Activated CD4-positive, alpha-beta T cell treated with anti-CD3 and anti-CD28 coated beads, Interleukin-2, Interleukin-4, amounts not matched to agents 100 ng/mL and 50 ng/mL, durations not matched to agents 16 hours and 8 hours (primary cell): Measurements from ENCODE around the gene RALY.

ENCODE experiments used
- DNase-seq: peaks from one replicate; pipeline ENCODE4 v3.0.0-alpha.2; 2020; ENCODE audit warnings: low spot score

Gene RALY

GRCh38 chr20:34047010-34047687, 53.4 kb downstream of the RALY start:
- no peak for DNase-seq

- DNase-seq, result no peak
These were observed 54.2 kb downstream of the RALY start for GRCh38 chr20:34047917-34048316.

GRCh38 chr20:34049389-34049788, 55.7 kb downstream of the RALY start:
- no peak for DNase-seq

- DNase-seq, result no peak
These were observed 56.4 kb downstream of the RALY start for GRCh38 chr20:34049897-34050695.

- DNase-seq, result no peak
These were observed 58.7 kb downstream of the RALY start for GRCh38 chr20:34052414-34052813.

- DNase-seq, result no peak
These were observed 61.6 kb downstream of the RALY start for GRCh38 chr20:34055290-34055689.

- DNase-seq, result no peak
These were observed 65.1 kb downstream of the RALY start for GRCh38 chr20:34058831-34059230.

GRCh38 chr20:34060970-34061369, 67.3 kb downstream of the RALY start:
- DNase-seq, result no peak

GRCh38 chr20:34061695-34062094, 68.0 kb downstream of the RALY start:
- DNase-seq, result no peak

GRCh38 chr20:34062570-34063482, 69.1 kb downstream of the RALY start:
- no peak for DNase-seq

- DNase-seq, result no peak
These were observed 70.6 kb downstream of the RALY start for GRCh38 chr20:34064286-34064685.

GRCh38 chr20:34065260-34065659, 71.5 kb downstream of the RALY start:
- DNase-seq, result no peak

GRCh38 chr20:34066476-34067090, 72.9 kb downstream of the RALY start:
- DNase-seq, result no peak

GRCh38 chr20:34068001-34068400, 74.3 kb downstream of the RALY start:
- no peak for DNase-seq

GRCh38 chr20:34069341-34070078, 75.8 kb downstream of the RALY start:
- peak; percentile 46 for DNase-seq

GRCh38 chr20:34070079-34070439, 76.3 kb downstream of the RALY start:
- DNase-seq, result no peak

GRCh38 chr20:34070859-34071258, 77.1 kb downstream of the RALY start:
- no peak for DNase-seq

GRCh38 chr20:34072076-34072475, 78.4 kb downstream of the RALY start:
- no peak for DNase-seq

- DNase-seq, result no peak
These were observed 79.1 kb downstream of the RALY start for GRCh38 chr20:34072778-34073177.

GRCh38 chr20:34074101-34074760, 80.5 kb downstream of the RALY start:
- DNase-seq, result peak; percentile 11

- no peak for DNase-seq
These were observed 81.9 kb downstream of the RALY start for GRCh38 chr20:34075647-34076046.
